Ovary (tissue), 3 donors: ENCODE results near the gene P3H2.

Experiments used
- CTCF ChIP-seq, 3 donors: fragments of 450-650 bp in 2 of 3; fragments of 200-600 bp in 1 of 3; IDR thresholded peaks; one replicate each; pipeline versions ENCODE4 v1.5.1 to v1.8.0; 2016 to 2022; ENCODE audit warnings: antibody characterized with exemption in 3 of 3, mild to moderate bottlenecking in 1 of 3
- POLR2A ChIP-seq: fragments of 450-650 bp; IDR thresholded peaks from one replicate; pipeline ENCODE4 v1.6.1; 2017; ENCODE audit warnings: antibody characterized with exemption, mild to moderate bottlenecking, moderate library complexity
- donor health status: DM: no; HTN: no; CAD: no.

- TF ChIP-seq CTCF (IDR thresholded peaks at IDR 0.05) (no peak), POLR2A (no peak)
These were observed 88.6 kb downstream of the P3H2 start for GRCh38 chr3:190031887-190032752.
